HG03135 (cell line): ENCODE results near the gene CLOCK.

Experiments used
- ATAC-seq: cut with Tn5 transposase; IDR thresholded peaks from one replicate; pipeline ENCODE4 v1.9.1; 2021; ENCODE audit warnings: mild to moderate bottlenecking, moderate library complexity; ENCODE audit not compliant: unreplicated experiment

CLOCK gene

GRCh38 chr4:55431710-55432336, 114.9 kb downstream of the CLOCK start:
- no peak for ATAC-seq

- ATAC-seq, result no peak
These were observed 121.9 kb downstream of the CLOCK start for GRCh38 chr4:55424791-55425190.

- ATAC-seq, result no peak
These were observed 130.5 kb downstream of the CLOCK start for GRCh38 chr4:55416176-55416575.

GRCh38 chr4:55411621-55412020, 135.1 kb downstream of the CLOCK start:
- no peak for ATAC-seq

GRCh38 chr4:55410431-55410830, 136.3 kb downstream of the CLOCK start:
- ATAC-seq, result no peak

GRCh38 chr4:55409468-55410171, 137.1 kb downstream of the CLOCK start:
- ATAC-seq, result peak; percentile 63

GRCh38 chr4:55407764-55408163, 138.9 kb downstream of the CLOCK start:
- no peak for ATAC-seq

- ATAC-seq, result no peak
These were observed 139.6 kb downstream of the CLOCK start for GRCh38 chr4:55407119-55407518.

GRCh38 chr4:55406545-55406944, 140.2 kb downstream of the CLOCK start:
- ATAC-seq, result no peak

GRCh38 chr4:55405073-55405472, 141.6 kb downstream of the CLOCK start:
- ATAC-seq, result no peak

GRCh38 chr4:55399581-55399980, 147.1 kb downstream of the CLOCK start:
- ATAC-seq, result no peak

GRCh38 chr4:55398966-55399365, 147.7 kb downstream of the CLOCK start:
- ATAC-seq, result no peak

GRCh38 chr4:55398461-55398860, 148.2 kb downstream of the CLOCK start:
- ATAC-seq, result no peak

GRCh38 chr4:55397520-55398321, 149.0 kb downstream of the CLOCK start:
- no peak for ATAC-seq

- no peak for ATAC-seq
These were observed 149.6 kb downstream of the CLOCK start for GRCh38 chr4:55397126-55397436.

- peak; percentile 37 for ATAC-seq
These were observed 150.2 kb downstream of the CLOCK start for GRCh38 chr4:55396308-55397125.

- peak; percentile 94 for ATAC-seq
These were observed 151.0 kb downstream of the CLOCK start, which contains the start of gene TMEM165 for GRCh38 chr4:55395529-55396307. TSS of gene TMEM165 (plus strand) at chr4:55395957. CDS start at chr4:55396190, 233 bp downstream.

- ATAC-seq, result no peak
These were observed 151.5 kb downstream of the CLOCK start for GRCh38 chr4:55395218-55395528.

GRCh38 chr4:55393461-55394320, 153.0 kb downstream of the CLOCK start:
- no peak for ATAC-seq

- no peak for ATAC-seq
These were observed 159.9 kb downstream of the CLOCK start for GRCh38 chr4:55386840-55387239.
